Activated T-cell treated with anti-CD3 and anti-CD28 coated beads, Interleukin-2, amount 50 U/mL, for 4 hours (primary cell): ENCODE results near the gene AAK1. TPM values are rescaled to one million over a fixed set of nuclear protein-coding genes. Genes with fewer than 3 reads are reported as not detected.
"Not testable (repeated sequence)": the region's sequence is repeated elsewhere in the genome, so short reads cannot be mapped to it uniquely, and the experiment has no call there.

Experiments used
- ATAC-seq, 2 donors: fragments of 200-7000 bp; cut with Tn5 transposase; one replicate each; pipeline ENCODE4 v1.10.0; 2021
- DNase-seq: peaks from one replicate; pipeline ENCODE4 v3.0.0-alpha.2; 2020
- H3K27me3 Mint-ChIP-seq: one replicate; pipeline ENCODE4 v1.8.0; 2021; ENCODE audit warnings: low read depth, mixed read lengths
- H3K36me3 Mint-ChIP-seq: one replicate; pipeline ENCODE4 v1.8.0; 2022; ENCODE audit warnings: mixed read lengths; ENCODE audit not compliant: insufficient read depth
- H3K4me1 Mint-ChIP-seq: one replicate; pipeline ENCODE4 v1.8.0; 2021; ENCODE audit warnings: low read depth, mixed read lengths
- H3K4me3 Mint-ChIP-seq: one replicate; pipeline ENCODE4 v1.8.0; 2021; ENCODE audit warnings: mild to moderate bottlenecking, moderate library complexity, mixed read lengths
- H3K9me3 Mint-ChIP-seq: one replicate; pipeline ENCODE4 v1.8.0; 2021; ENCODE audit warnings: mixed read lengths
- total RNA-seq, 3 donors: library from RNA; stranded (reverse); gene quantifications; one replicate each; pipeline ENCODE4 v1.2.1, GENCODE V29; 2021

AAK1 gene
- total RNA-seq, 3 donors from 2014 or later = 46.1 to 54.5 (median 51.6) TPM

GRCh38 chr2:69625078-69625795 is 18.3 kb downstream of the AAK1 start:
- DNase-seq = no peak
- ATAC-seq = peak; percentile 42 to 65
- Mint-ChIP-seq H3K9me3 (no peaks in the 10 kb centered on the region), H3K4me3 (no peak overlapping the region), H3K36me3 (peaks cover 3% of the 10 kb centered on the region), H3K4me1 (peaks cover 16% of the 10 kb centered on the region), H3K27me3 (no peaks in the 10 kb centered on the region)

DNA sequence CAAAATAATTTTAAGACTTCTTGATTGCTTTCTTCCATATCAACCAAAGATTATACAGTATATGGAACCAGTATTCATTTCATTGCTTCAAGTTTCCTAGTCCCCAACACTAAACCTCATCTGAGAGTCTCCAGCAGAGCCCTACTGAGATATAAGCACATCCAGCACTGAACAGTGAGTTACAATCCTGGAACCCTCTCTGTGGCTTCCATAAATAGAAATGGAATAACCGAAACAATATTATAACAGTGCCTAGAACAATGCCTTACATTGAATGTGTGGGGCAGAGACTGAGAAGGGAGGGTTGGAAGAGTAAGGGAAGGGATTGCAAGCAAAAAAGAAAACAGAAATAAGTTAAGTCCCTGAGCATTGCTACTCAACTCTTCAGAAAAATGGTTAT is 18.9 kb downstream of the AAK1 start:
- Mint-ChIP-seq H3K36me3 (peaks cover 3% of the 10 kb centered on the region), H3K4me3 (no peak overlapping the region), H3K9me3 (no peaks in the 10 kb centered on the region)

DNA sequence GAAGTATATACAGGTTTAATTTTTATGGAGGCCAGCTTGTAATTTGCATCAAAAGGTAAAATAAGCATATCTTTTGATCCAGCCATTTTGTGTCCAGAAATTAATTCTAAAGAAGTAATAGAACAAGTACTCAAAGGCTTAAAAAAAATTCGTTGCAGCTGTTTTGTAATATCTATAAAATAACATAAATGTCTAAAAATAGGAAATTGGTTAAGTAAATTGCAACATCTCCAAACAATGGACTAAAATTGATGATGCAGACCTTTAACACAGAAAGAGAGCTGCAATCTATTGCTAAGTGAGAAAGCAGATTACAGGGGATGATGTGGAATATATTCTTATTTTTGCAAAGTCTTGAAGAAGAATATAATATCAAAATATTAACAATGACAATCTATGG is 19.4 kb downstream of the AAK1 start:
- Mint-ChIP-seq H3K4me3 (no peak overlapping the region), H3K4me1 (peaks cover 16% of the 10 kb centered on the region), H3K27me3 (no peaks in the 10 kb centered on the region), H3K36me3 (peaks cover 3% of the 10 kb centered on the region), H3K9me3 (no peaks in the 10 kb centered on the region)
- no peak for ATAC-seq
- DNase-seq = no peak

More for the DNA sequence above, 18.9 kb downstream of the AAK1 start:
- Mint-ChIP-seq H3K4me1 (peaks cover 16% of the 10 kb centered on the region), H3K27me3 (no peaks in the 10 kb centered on the region)
- ATAC-seq = no peak
- no peak for DNase-seq

DNA sequence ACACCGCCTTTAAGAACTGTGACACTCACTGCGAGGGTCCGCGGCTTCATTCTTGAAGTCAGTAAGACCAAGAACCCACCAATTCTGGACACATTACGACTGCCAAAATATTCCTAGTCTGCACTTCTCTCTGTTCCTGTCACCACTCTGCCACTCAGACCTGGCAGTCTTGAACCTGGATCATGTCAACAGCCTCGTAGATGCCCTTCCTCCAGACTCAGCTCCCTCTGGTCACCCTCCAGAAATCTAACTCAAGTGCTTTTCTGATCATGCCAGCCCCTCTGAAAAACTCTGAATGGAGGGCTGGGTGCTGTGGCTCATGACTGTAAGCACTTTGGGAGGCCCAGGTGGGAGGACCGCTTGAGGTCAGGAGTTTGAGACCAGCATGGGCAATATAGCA is 20.3 kb downstream of the AAK1 start:
- Mint-ChIP-seq H3K4me1 (peaks cover 16% of the 10 kb centered on the region), H3K9me3 (no peaks in the 10 kb centered on the region), H3K27me3 (no peaks in the 10 kb centered on the region), H3K4me3 (no peak overlapping the region), H3K36me3 (peaks cover 3% of the 10 kb centered on the region)
- no peak for DNase-seq
- no peak for ATAC-seq

- H3K4me3 Mint-ChIP-seq, H3K9me3 Mint-ChIP-seq, H3K27me3 Mint-ChIP-seq, ATAC-seq, H3K36me3 Mint-ChIP-seq, DNase-seq: not testable (repeated sequence)
- peaks cover 16% of the 10 kb centered on the region for H3K4me1 Mint-ChIP-seq
Measured at GRCh38 chr2:69622805-69623204, 20.7 kb downstream of the AAK1 start.

GRCh38 chr2:69622017-69622540 is 21.5 kb downstream of the AAK1 start:
- ATAC-seq, H3K36me3 Mint-ChIP-seq, H3K9me3 Mint-ChIP-seq, H3K4me3 Mint-ChIP-seq, H3K27me3 Mint-ChIP-seq, DNase-seq: not testable (repeated sequence)
- peaks cover 16% of the 10 kb centered on the region for H3K4me1 Mint-ChIP-seq

DNA sequence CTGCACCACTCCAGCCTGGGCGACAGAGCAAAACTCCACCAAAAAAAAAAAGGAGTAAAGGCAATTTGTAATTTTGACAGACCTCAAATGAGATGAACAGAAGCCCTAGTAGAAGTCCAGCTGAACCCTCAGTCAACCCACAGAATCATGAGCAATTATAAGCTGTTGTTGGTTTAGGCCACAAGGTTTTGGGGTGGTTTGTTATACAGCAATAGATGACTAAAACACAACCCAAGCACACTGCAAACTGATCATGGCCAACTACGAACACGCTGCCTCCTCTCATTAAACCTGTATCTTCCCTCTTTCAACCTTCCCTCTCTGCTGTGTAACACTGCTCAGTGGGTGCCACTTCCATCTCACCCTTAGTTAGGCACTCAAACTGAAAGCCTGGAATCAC is 22.1 kb downstream of the AAK1 start:
- peaks cover 16% of the 10 kb centered on the region for H3K4me1 Mint-ChIP-seq
- ATAC-seq (peak in 1 of 2 donors; percentile 20), DNase-seq (no peak)
- peaks cover 4% of the 10 kb centered on the region for H3K36me3 Mint-ChIP-seq
- H3K27me3 Mint-ChIP-seq = no peaks in the 10 kb centered on the region
- no peak overlapping the region for H3K4me3 Mint-ChIP-seq
- H3K9me3 Mint-ChIP-seq = no peaks in the 10 kb centered on the region

DNA sequence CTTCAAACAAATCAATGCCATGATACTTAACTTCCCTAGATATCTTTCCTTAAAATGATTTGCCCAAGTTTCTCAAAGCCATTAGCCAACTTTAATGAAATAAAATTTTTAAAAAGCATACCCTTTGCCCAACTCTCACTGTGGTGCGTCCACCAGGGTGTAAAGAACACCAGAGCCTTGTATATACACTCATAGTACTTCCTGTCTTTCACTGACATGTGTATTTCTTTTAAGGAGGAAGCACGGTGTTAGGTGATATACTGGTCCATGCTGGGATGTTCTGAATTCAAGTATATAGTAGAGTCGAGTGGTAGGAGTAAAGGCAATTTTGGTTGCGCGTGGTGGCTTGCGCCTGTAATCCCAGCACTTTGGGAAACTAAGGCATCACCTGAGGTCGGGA is 22.7 kb downstream of the AAK1 start:
- H3K4me3 Mint-ChIP-seq = no peak overlapping the region
- no peaks in the 10 kb centered on the region for H3K27me3 Mint-ChIP-seq
- no peaks in the 10 kb centered on the region for H3K9me3 Mint-ChIP-seq
- DNase-seq (no peak), ATAC-seq (no peak)
- peaks cover 4% of the 10 kb centered on the region for H3K36me3 Mint-ChIP-seq
- peaks cover 19% of the 10 kb centered on the region for H3K4me1 Mint-ChIP-seq

GRCh38 chr2:69619725-69620124 is 23.8 kb downstream of the AAK1 start:
- Mint-ChIP-seq H3K9me3 (no peaks in the 10 kb centered on the region), H3K36me3 (peaks cover 12% of the 10 kb centered on the region), H3K4me3 (no peak overlapping the region), H3K4me1 (peaks cover 30% of the 10 kb centered on the region), H3K27me3 (no peaks in the 10 kb centered on the region)
- ATAC-seq (peak; percentile 55 to 59), DNase-seq (no peak)

- H3K9me3 Mint-ChIP-seq = peaks cover 3% of the 10 kb centered on the region
- peaks cover 23% of the 10 kb centered on the region for H3K36me3 Mint-ChIP-seq
- ATAC-seq (no peak), DNase-seq (no peak)
- H3K4me3 Mint-ChIP-seq = no peak overlapping the region
- peaks cover 34% of the 10 kb centered on the region for H3K4me1 Mint-ChIP-seq
- H3K27me3 Mint-ChIP-seq = no peaks in the 10 kb centered on the region
Measured at GRCh38 chr2:69618362-69618761, 25.2 kb downstream of the AAK1 start.

GRCh38 chr2:69617744-69618143 is 25.8 kb downstream of the AAK1 start:
- H3K4me3 Mint-ChIP-seq = no peak overlapping the region
- H3K27me3 Mint-ChIP-seq = no peaks in the 10 kb centered on the region
- peaks cover 27% of the 10 kb centered on the region for H3K36me3 Mint-ChIP-seq
- peaks cover 34% of the 10 kb centered on the region for H3K4me1 Mint-ChIP-seq
- DNase-seq (no peak), ATAC-seq (no peak)
- peaks cover 3% of the 10 kb centered on the region for H3K9me3 Mint-ChIP-seq

GRCh38 chr2:69616755-69617154 is 26.8 kb downstream of the AAK1 start:
- peaks cover 37% of the 10 kb centered on the region for H3K4me1 Mint-ChIP-seq
- ATAC-seq (peak; percentile 51 to 61), DNase-seq (peak; percentile 37)
- H3K36me3 Mint-ChIP-seq = peaks cover 29% of the 10 kb centered on the region
- H3K27me3 Mint-ChIP-seq = no peaks in the 10 kb centered on the region
- H3K9me3 Mint-ChIP-seq = peaks cover 3% of the 10 kb centered on the region
- H3K4me3 Mint-ChIP-seq = no peak overlapping the region

GRCh38 chr2:69615969-69616368 is 27.6 kb downstream of the AAK1 start:
- Mint-ChIP-seq H3K4me1 (peaks cover 45% of the 10 kb centered on the region), H3K9me3 (peaks cover 3% of the 10 kb centered on the region), H3K4me3 (no peak overlapping the region), H3K27me3 (no peaks in the 10 kb centered on the region), H3K36me3 (peaks cover 37% of the 10 kb centered on the region)
- no peak for DNase-seq
- no peak for ATAC-seq

- Mint-ChIP-seq H3K27me3 (no peaks in the 10 kb centered on the region), H3K9me3 (peaks cover 3% of the 10 kb centered on the region), H3K4me1 (peaks cover 49% of the 10 kb centered on the region), H3K36me3 (peaks cover 42% of the 10 kb centered on the region), H3K4me3 (no peak overlapping the region)
- ATAC-seq (no peak), DNase-seq (no peak)
Measured at GRCh38 chr2:69615078-69615625, 28.4 kb downstream of the AAK1 start.

- H3K27me3 Mint-ChIP-seq = no peaks in the 10 kb centered on the region
- no peak for DNase-seq
- no peak overlapping the region for H3K4me3 Mint-ChIP-seq
- peaks cover 3% of the 10 kb centered on the region for H3K9me3 Mint-ChIP-seq
- peaks cover 46% of the 10 kb centered on the region for H3K36me3 Mint-ChIP-seq
- H3K4me1 Mint-ChIP-seq = peaks cover 62% of the 10 kb centered on the region
- no peak for ATAC-seq
Measured at GRCh38 chr2:69612707-69613106, 30.8 kb downstream of the AAK1 start.
